ENCODE results near the gene LRP1B.

DNA sequence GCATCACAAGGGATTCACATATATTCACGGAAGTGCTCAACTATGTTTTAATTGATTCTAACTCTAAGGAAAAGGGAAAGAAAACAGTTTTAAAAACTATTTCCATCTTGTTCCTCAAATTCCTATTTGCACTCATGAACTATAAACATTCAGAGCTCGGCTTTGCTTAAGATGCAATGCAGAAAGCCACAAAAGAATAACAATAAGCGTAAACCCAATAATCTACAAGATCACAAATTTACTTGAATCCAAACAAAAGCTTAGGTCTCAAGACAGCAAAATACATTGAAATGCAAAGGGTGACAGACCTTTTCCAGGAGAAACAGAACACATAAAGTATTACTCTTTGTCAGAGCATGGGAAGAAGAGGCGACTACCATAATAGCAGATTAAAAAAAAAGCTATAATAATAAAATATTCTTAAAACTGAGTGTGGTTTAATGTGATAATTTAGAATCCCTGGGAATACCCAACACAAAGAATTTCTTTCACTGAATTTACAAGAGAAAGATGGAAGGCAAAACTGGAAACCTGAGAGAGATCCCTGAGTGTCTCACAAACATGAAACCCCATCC is 1094.9 kb downstream of the LRP1B start:
- TF ChIP-seq, protein P1, sequence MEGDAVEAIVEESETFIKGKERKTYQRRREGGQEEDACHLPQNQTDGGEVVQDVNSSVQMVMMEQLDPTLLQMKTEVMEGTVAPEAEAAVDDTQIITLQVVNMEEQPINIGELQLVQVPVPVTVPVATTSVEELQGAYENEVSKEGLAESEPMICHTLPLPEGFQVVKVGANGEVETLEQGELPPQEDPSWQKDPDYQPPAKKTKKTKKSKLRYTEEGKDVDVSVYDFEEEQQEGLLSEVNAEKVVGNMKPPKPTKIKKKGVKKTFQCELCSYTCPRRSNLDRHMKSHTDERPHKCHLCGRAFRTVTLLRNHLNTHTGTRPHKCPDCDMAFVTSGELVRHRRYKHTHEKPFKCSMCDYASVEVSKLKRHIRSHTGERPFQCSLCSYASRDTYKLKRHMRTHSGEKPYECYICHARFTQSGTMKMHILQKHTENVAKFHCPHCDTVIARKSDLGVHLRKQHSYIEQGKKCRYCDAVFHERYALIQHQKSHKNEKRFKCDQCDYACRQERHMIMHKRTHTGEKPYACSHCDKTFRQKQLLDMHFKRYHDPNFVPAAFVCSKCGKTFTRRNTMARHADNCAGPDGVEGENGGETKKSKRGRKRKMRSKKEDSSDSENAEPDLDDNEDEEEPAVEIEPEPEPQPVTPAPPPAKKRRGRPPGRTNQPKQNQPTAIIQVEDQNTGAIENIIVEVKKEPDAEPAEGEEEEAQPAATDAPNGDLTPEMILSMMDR (IDR thresholded peaks at IDR 0.05; ENCODE audit: low read length), result no peak
- no peak for TF ChIP-seq EZH2 (IDR thresholded peaks at IDR 0.05; ENCODE audit: borderline replicate concordance, low read length)
